Stimulated activated CD8-positive, alpha-beta memory T cell treated with anti-CD3 and anti-CD28 coated beads, Interleukin-2, amount 100 ng/mL, for 1 hour (primary cell): Measurements from ENCODE around the gene FUZ.

Experiments used
- DNase-seq, 2 donors: peaks; one replicate each; pipeline ENCODE4 v3.0.0-alpha.2; 2020; ENCODE audit warnings: low read depth in 2 of 2

FUZ gene

DNA sequence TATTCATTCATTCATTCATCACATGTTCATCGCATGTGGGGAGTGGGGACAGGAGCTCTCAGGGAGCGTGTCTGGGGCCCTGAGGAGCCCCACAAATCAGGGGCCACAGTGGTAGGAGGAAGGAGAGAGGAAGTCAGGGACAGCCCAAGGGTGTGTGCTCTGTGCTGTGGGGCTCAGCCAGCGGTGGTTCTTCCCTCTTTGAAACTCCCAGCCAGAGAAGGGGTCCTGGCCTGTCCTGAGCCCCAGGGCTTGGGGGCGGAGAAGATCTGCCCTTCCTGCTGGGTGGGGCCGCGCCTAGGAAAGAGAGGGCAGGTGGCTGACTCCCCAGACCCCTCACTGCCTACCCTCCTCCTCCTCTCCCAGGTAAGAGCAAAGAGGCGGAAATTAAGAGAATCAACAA is 31.7 kb downstream of the FUZ start:
- no peak for DNase-seq

GRCh38 chr19:49780861-49781260 is 32.2 kb downstream of the FUZ start:
- DNase-seq, result no peak

GRCh38 chr19:49779731-49780555 is 33.1 kb downstream of the FUZ start:
- DNase-seq, result no peak

DNA sequence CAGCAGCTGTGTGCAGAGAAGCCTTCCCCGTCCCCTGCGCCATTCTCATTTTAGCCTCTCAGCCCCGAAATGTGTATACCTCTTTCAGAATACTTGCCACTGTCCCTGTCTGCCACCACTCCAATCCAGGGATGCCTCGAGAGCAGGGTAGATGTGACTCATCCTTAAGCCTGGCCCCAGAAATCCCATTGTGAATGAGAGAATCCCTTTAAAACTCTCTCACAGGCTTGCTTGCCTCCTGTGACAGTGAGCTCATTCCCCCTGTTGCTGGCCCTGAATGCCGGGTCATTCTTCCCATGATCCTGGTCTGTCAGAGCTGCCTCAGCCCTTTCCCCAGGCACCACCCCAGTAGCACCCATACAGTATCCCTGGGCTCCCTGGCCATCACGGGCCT is 36.7 kb downstream of the FUZ start:
- no peak for DNase-seq

GRCh38 chr19:49775742-49776370 is 37.2 kb downstream of the FUZ start:
- DNase-seq, result no peak

DNA sequence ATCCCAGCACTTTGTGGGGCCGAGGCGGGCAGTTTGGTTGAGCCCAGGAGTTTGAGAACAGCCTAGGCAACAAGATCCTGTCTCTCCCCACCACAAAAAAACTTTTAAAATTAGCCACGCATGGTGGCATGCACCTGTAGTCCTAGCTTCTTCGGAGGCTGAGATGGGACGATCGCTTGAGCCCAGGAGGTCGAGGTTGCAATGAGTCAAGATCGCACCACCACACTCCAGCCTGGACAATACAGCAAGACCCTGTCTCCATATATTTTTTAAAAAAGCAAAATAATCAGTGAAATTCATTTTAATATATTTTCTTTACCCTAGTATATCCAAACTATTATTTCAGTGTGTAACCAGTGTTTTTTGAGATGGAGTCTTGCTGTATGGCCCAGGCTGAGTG is 38.1 kb downstream of the FUZ start:
- DNase-seq, result no peak

DNA sequence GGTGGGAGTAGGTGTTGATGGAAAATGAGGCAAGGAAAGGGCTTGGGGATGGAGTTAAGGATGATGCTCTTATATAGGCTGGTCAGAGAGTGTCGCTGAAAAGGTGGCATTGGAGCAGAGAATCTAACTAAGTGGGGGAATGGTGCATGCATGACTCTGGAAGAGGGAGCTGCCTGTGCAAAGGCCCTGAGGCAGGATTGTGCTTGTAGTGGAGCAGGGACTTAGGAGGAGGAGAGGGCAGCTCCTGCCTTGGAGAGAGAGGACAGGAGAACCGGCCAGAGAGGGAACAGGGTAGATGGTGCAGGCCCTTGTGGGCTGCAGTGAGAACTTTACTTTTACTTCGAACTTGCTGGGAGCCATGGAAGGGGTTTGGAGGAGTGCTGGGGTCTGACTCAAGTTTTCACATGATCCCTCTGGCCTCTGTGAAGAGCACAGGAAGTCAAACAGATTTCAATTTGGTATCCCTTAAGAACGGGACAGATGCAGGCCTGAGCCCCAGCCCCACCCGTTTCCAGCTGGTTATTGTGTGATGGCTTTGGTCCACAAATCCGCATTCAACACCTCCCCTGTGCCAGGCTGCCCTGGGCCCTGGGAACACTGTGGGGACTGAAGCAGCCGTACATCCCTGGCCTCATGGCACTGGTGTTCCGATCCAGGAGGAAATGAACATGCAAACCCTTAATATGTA is 39.3 kb downstream of the FUZ start:
- no peak for DNase-seq

DNA sequence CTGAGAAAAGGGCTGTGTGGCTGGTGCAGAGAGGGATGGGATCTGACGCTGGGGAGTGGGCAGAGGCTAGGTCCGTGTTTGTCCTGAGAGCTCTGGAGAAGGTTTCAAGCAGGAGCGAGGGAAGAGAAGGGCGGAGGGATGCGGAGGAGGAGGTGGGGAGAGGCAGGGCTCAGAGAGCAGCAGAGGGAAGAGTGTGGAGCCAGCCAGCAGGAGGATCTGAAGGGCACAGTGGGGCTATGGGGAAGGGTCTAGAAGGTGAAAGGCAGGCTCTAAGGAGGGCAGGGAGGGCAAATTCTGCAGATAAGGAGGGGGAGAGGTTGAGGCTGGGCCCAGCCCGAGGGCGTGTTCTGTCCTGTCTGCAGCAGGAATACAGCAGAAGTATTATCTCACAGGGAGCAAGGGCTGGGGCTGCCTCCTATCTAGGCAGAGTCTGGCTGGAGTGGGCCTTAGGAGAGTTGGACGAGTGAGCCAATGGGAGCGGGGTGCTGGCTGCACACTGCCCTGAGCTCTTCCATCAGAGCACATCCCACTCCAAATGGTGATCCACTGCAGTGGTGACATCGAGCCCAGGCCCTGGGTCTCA is 40.2 kb downstream of the FUZ start:
- no peak for DNase-seq

DNA sequence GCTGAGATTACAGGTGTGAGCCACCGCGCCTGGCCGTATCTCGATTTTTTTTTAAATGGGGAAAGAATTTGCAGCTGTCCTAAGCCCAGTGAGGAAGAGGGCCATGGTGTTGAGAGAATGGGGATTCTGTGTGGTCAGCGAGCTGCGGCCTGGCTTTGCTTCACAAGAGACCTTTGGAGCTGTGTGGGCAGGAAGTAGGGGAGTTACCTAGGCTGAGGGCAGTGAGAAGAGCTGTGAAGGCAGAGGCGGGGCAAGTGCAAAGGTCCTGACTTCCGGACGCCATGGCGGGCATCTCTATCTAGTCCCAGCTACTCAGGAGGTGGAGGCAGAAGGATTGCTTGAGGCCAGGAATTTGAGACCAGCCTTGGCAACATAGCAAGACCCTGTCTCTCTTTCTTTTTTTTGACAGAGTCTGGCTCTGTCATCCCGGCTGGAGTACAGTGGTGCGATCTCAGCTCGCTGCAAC is 41.4 kb downstream of the FUZ start:
- DNase-seq, result no peak

GRCh38 chr19:49770529-49770928 is 42.6 kb downstream of the FUZ start:
- no peak for DNase-seq

DNA sequence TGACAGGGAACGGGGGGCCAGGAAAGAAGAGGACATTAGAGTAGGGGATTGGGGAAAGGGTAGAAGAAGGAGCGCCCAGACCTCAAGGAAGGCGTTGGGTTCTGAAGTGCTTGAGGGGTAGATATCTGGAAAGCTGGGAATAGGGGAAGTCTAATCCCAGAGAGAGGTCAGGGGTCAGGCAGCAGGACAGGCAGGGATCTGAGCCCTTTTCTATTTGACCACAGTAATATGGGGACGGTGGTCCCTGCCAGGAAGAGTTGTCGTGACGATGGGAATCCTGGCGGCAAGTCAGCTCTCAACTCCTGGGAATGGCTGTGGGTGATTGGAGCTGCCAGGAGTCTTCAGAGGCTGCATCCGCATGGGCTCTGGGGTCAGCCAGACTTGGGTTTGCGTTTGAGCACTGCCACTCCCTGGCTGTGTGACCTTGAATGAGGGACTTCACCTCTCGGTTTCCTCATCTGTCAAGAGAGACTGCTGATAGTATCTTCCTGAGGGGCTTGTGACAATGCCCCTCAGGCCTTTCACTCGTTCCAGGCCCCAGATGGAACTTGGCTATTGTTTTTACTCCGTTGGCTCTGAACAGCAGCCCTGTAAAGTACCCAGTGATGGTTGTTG is 45.0 kb downstream of the FUZ start:
- no peak for DNase-seq

GRCh38 chr19:49767381-49767780 is 45.7 kb downstream of the FUZ start:
- DNase-seq, result no peak

DNA sequence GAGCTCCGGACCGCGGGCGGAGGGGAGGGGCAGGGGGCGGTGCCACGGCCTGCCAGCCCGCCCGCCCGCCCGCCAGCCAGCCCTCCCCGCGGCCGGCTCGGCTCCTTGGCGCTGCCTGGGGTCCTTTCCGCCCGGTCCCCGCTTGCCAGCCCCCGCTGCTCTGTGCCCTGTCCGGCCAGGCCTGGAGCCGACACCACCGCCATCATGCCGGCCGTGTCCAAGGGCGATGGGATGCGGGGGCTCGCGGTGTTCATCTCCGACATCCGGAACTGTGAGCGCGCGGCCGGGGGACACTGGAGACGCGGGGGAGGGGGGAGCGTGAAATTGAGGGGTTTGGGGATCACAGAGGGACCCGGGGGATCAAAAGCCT is 46.2 kb downstream of the FUZ start, which contains the start of gene AP2A1:
Gene AP2A1, plus strand, starts transcription at position 72 of the 370 bp plus-strand sequence. Its CDS starts 133 bp downstream, at position 205.
- peak in 1 of 2 donors; percentile 12 for DNase-seq

DNA sequence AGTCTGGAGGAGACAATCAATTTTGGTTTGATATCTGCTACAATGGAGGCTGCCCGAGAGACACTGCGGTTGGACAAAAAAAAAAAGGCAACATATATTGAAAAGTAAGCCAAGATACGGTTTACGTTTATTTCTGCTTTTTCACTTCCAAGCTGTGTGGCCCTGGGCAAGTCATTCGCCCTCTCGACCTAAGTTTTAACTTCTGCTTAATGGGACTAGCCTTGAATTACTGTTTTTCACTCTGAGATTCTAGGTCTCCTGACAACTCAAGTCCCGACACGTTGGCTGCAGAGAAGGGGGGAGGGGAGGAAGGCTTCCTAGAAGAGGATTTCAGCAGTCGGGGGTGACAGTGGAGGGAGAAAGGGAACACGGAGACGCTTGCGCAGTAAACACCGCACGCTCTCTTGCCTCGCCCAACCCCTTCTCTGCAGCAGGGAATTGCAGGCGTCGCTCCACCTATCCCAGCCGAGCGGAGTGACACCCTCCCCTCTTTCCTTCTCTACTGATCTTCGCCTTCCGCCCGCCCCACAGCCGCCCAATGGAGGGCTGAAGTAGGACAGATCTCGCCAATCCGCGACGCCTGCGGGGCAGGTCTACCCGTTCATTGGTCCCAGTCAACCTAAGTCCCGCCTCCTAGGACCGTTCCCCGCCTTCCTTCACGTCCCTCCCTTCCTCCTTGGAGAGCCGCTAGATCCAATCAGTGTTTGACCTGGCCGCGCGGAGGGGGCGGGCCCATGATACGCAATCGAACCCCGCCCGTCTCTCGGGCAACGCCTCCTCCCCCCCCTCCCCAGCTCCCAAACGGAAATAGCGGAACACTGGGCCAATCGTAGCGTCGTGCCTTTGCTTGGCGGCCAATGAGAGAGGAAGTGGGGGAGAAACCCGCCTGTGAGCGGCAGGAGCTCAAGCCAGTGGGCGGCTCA is 46.8 kb downstream of the FUZ start:
- peak; percentile 98 for DNase-seq

DNA sequence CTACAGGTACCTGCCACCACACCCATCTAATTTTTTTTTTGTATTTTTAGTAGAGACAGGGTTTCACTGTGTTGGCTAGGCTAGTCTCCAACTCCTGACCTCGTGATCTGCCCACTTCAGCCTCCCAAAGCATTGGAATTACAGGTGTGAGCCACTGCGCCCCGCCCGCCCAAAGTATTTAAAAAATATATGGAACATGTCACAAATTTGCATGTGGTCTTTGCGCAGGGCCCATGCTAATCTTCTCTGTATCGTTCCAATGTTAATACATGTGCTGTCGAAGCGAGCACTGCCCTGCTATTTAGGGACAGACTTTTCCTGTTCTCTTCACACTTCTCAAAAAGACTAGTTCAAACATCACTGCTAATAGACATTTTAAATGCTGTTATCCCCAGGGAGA is 48.8 kb downstream of the FUZ start:
- DNase-seq, result no peak

DNA sequence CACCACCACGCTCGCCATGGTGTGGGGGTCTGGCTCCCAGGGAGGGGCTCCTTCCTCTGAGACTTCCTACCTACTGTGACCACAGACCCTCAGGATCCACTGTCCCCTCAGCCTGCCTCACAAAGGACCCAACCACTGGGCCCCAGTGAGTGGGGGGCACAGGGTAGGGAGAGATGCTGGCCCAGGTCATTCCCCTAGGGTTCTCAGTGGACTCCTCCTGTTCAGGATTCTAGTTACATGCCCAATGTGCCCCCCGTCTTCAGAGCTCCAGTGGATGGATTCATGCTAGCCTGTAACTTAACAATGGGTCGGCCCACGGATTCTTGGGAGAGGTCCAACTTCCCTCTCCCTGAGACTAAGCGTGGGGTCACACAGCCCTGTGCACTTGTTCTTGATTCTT is 49.9 kb downstream of the FUZ start, which contains the start of gene TSKS:
Gene TSKS, minus strand, starts transcription at position 77 of the 400 bp plus-strand sequence. Its CDS starts 59 bp downstream, at position 18.
- no peak for DNase-seq

GRCh38 chr19:49761625-49762311 is 51.3 kb downstream of the FUZ start:
- no peak for DNase-seq

- DNase-seq, result no peak
Measured at GRCh38 chr19:49761249-49761624, 51.9 kb downstream of the FUZ start.

DNA sequence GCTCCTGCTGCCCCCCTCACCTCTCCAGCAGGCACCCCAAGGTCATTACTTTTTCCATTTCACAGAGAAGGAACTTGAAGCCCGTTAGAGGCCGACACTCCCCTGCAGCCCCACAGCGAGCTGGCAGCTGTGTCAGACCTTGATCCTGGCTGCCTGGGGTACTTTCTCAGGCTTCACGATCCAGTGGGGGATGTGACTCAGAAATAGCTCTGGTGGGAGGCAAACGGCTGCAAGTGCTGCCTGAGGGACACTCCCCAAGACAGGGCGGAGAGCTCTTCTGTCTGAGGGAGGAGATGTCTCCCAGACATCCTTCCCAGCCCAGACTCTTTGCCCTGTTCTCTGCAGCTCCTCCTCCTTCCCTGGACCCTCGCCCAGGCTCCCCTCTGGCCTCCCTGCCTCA is 54.8 kb downstream of the FUZ start:
- no peak for DNase-seq
